GM12891 (cell line): ENCODE data around the gene MRPL9.

Source experiments
- POLR2A ChIP-seq: IDR thresholded peaks from 2 replicates; pipeline ENCODE4 v1.6.1; 2011; ENCODE audit warnings: low read depth, low read length, control low read depth
- POLR2AphosphoS5 ChIP-seq: IDR thresholded peaks from 2 replicates; pipeline ENCODE4 v1.6.1; 2011; ENCODE audit warnings: low read depth, low read length, control low read depth
- POU2F2 ChIP-seq: IDR thresholded peaks from 2 replicates; pipeline ENCODE4 v1.6.1; 2011; ENCODE audit warnings: low read depth, mild to moderate bottlenecking, control low read depth, low read length, moderate library complexity
- SPI1 ChIP-seq: IDR thresholded peaks from 2 replicates; pipeline ENCODE4 v1.6.1; 2011; ENCODE audit warnings: low read depth, low read length, control low read depth
- TAF1 ChIP-seq: IDR thresholded peaks from 2 replicates; pipeline ENCODE4 v1.6.1; 2011; ENCODE audit warnings: low read depth, low read length, control low read depth

- no peak for TF ChIP-seq POLR2A
- no peak for TF ChIP-seq POLR2AphosphoS5
- no peak for TF ChIP-seq TAF1
- TF ChIP-seq SPI1 = no peak
- no peak for TF ChIP-seq POU2F2
These were observed 39.9 kb upstream of the MRPL9 start for GRCh38 chr1:151803164-151803563.
